CD1c-positive myeloid dendritic cell (primary cell): Measurements from ENCODE around the gene ZNF827.

Source experiments
- DNase-seq: peaks from one replicate; pipeline ENCODE4 v3.0.0-alpha.2; 2016; ENCODE audit errors: extremely low spot score

The ZNF827 gene

DNA sequence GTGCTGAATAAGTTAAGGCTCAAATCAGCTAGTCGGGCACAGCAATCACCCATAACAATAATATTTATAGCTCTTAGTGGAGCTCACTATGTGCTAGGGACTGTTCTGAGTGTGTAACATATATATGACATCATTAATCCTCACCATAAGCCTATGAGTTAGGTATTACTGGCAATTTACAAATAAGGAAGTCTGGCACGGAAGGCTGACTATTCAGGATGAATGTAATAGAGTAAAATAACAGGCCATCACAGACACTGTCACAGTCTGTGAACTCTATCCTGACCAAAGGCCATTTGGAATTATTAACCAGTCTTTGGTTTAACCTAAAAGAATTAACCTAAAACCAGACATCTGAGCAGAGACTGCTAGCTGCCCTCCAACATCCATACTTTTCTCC lies 139.4 kb downstream of the ZNF827 start:
- DNase-seq: peak; percentile 37

DNA sequence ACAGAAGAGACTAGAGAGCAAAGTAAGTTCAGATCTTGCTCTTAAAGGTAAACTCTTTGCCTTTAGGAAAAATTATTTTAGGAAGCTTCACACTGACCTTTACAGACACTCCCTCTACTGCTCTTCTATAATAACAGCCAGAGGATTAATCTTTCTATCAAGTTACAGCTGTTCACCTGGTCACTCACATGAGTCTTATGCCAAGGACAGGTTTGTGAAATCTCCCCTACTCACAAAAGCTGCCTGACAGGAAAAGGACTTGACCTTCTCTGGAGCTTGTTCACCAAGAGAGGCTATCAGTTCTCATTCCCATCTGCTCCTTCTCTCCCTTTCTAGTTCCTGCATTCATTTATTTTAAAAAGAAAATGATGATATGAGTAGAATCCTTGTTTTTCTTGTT lies 141.3 kb downstream of the ZNF827 start:
- DNase-seq: no peak

DNA sequence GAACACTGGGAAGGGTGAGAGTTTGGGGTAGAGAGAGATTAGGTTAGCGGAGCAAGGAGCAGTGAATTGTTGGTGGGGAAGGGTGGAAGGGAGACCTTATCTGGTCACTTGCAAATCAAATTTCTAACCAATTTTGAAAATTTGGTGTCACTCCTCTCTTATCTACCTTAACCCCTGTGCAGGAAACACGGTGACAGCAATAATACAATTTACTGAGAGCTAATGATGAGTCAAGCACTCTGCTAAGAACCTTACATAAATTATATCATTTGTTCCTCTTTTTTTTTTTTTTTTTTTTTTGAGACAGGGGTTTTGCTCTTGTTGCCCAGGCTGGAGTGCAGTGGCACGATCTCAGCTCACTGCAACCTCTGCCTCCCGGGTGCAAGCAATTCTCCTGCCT lies 142.3 kb downstream of the ZNF827 start:
- peak; percentile 33 for DNase-seq

DNA sequence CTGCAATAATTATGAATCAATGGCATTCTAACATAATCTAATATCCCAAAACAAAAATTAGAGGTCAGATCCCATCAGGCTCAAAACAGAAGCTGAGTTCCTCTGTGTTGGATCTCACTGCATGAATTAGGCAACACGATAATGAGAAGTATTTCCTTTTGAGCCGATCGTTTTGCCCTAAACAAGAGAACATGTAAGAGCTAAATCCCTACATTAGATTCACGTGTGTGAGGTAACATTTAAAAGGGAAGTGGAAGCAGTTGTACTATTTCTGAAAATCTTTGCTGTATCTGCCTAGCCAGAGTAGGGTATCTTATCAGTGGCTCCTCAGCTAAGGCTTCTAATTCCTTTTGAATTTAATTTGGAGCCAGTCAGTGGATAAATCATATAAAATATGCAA lies 143.1 kb downstream of the ZNF827 start:
- DNase-seq: peak; percentile 64

DNA sequence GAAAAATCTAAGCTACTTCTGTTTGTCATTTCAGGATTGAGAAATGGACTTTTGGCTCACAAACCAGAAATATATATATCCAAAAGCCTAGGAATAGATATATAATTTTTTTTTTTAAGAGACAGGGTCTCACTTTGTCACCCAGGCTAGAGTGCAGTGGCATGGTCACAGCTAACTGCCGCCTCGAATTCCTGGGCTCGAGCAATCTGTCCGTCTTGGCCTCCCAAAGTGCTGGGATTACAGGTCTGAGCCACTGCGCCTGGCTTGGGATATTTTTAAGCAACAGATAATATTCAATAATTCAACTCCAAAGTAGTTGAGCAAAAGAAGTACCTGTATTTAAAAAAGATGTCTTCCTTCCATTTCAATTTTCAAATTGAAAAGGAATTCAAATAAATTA lies 146.2 kb downstream of the ZNF827 start:
- DNase-seq: no peak

DNA sequence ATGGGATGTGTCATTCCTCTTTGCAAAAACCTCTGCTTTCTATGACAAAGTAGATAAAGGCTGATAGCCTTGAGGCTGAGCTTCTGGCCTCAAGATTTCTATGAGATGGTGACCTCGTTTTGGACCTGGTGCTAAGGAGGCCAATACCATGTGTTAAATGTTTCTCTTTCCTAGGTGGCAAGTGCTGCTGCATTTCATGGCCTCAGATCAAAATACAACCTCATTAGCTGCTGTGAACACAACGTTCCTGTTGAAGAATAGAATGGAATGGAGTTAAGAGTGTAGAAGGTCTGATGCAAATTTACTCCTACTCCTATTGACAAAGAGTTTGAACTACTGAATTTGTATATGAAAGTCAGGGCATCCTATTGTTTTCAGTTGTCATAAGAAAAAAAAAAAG lies 146.6 kb downstream of the ZNF827 start:
- DNase-seq: no peak

DNA sequence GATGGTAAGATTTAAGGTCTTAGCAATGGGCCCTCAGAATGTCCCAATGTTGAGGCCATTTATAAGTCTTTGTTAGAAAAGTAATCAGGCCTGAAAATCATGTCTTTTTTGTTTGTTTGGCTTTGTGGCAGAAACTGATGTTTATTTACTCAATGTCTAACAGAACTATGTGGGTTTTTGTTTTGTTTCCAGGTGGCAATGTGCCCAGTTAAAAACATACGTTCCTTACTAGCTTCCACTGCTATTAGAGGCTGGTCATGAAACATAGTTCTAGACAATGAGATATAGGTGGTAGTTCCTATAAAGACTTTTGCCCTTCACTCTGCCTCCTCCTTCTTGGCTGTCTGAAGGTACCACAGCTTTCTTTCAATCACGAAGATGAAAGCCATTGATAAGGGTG lies 149.9 kb downstream of the ZNF827 start:
- DNase-seq: no peak

DNA sequence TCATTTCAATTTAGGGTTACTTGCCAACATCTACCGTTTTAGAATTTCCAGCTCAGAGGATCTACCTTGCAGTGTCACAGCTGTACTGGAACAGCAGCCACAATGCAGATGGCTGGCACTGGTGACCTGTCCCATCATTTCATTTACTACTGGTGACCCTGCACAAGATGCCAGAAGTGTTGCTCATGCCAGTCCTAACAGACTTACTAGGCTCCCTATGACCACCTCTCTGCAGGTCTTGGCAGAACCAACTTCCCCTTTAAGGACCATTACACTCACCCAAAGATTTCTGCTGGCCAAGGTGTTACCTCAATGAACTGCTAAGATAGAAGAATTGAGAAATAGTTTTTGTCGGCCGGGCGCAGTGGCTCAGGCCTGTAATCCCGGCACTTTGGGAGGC lies 151.8 kb downstream of the ZNF827 start:
- DNase-seq: no peak

DNA sequence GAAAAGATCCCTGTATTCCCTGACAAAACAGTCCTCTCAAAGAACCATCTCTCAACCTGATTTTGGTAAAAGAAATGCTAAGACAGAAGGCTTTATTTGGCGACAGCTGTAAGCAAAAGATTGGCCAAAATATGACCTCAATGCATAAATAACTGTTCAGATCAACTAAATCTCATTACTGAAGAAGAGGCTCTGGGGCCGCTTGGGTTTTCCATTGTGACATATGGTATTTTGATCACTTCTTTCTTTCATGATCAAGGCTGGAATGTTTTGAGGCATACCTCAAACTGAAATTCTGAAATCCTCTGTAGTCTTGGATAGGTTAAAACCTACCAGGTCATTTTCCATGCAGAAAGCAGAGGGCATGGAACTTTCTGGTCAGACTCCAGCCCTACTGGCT lies 152.4 kb downstream of the ZNF827 start:
- no peak for DNase-seq

DNA sequence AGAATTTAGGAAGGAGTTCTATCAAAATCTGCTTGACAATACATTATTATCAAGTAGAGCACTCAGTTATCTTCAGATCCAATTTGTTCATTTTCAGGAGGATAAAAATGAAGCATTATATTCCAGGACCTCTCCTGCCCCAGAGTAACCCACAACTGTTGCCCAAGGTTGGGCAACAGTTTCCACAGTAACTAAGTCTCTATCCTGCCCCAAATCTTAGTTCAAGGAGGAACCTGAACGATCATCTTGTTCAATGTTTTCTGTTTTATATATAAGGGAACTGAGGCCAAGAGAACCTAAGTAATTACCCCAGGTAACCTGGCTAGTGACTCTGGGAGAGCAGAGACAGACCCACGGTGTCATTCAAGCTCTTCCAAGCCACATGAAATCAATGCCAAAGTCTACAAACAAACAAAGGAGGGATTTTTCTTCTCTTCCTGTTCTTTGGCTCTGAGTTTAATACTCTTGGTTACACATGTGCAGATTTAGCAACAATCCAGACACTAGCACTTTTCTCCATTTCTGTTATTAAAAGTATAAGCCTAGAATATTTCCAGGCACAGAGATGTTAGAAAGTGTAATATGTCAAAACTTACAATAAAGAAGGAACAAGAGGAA lies 153.1 kb downstream of the ZNF827 start:
- peak; percentile 12 for DNase-seq

DNA sequence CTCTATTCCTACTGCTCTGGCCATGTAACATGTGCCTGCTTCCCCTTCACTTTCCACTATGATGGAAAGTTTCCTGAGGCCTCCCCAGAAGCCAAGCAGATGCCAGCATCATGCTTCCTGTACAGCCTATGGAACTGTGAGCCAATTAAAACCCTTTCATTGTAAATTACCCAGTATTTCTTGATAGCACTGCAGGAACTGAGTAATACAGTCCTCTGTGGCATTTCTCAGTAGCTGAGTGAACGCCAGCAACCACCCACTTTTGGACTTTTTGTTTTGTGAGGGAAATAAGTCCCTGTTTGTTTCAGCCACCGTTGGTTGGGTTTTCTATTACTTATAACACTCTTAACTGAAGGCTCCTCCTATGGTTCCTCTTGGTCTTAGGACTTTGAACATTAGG lies 154.6 kb downstream of the ZNF827 start:
- DNase-seq: no peak

DNA sequence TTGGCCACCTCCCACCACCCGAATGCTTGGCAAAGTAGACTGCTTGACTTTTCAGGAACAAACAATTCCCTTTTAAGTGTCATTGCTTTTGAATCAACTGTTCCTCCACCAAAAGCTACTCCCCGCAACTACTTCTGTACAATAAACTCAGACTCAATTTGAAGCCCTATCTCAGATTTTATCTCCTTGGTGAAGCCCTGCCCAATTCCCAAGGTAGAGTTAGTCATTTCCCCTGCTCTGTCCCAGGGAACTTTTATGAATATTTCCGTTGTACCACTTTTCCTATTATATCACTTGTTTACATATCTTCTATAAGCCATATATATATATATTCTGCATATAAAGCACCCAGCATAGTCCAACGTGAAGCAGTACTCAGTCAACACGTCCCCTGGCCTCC lies 155.9 kb downstream of the ZNF827 start:
- DNase-seq: no peak

DNA sequence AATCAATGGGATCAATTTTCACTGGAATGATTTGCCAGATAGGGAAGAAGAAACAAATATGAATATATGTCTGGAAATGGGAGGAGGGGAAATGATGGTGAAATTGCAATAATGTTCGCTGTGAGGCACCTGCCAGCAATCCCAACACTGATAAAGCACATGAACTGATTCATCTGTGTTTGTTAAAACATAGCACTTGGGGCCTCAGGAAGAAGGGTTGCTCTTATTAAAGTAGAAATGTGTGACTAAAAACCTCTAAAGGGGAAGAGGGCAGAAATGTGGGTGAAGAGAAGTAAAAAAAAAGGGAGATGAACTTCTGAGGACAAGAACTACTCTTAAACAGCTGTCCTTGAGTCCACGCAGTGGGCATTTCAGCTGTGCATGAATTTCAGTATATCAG lies 157.3 kb downstream of the ZNF827 start:
- DNase-seq: peak; percentile 30

DNA sequence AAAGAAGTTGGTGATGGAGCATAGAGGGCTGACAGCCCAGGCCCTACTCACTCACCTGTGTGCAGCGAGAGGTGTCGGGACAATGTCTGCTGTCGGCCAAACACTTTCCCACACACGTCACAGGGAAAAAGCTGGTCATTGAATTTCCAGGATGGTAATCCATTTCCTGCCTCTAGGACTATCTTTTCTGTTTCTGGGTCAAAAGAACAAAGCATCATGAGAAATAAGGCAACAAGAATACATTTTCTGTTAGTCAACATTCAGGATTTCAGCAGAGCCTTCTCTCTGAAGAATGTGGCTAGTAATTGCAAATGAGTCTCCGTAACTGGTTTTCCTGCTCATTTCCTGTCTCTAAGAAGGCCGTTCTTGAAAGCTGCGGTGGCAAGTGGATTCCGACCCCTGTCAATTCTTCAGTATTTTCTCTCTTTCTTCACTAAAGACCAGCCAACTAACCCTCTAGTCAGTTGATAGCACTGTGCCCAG lies 159.3 kb downstream of the ZNF827 start:
- no peak for DNase-seq

DNA sequence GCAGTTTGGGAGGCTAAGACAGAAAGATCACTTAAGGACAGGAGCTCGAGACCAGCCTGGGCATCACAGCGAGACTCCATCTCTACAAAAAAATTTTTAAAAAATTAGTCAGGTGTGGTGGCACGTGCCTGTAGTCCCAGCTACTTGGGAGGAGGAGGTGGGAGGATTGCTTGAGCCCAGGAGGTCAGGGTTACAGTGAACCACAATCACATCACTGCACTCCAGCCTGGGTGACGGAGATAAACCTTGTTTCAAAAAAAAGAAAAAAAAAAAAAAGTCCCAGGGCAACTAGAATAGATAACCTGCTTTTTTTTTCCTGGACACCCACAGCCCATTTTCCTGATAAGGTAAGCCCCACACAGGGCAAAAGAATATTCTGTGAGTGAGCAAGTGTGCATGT lies 162.4 kb downstream of the ZNF827 start:
- DNase-seq: no peak

DNA sequence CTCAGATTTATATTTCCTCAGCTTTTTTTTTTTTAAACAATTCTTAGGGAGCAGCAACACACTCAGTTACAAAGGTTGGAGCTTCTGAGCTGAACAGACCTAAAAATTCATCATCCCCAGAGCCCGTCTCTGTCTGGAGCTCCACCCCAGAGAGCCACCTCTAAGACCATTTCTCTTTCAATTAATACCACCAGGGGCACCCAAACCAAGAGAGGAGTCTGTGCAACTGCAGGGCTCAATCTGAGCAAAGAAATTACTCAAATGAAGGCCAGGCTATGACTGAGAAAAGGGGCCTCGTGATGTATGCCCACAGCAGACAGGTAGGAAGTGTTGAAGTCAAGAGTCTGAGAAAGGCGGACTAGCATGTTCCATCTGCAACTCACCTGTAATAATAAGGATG lies 163.2 kb downstream of the ZNF827 start:
- DNase-seq: no peak

DNA sequence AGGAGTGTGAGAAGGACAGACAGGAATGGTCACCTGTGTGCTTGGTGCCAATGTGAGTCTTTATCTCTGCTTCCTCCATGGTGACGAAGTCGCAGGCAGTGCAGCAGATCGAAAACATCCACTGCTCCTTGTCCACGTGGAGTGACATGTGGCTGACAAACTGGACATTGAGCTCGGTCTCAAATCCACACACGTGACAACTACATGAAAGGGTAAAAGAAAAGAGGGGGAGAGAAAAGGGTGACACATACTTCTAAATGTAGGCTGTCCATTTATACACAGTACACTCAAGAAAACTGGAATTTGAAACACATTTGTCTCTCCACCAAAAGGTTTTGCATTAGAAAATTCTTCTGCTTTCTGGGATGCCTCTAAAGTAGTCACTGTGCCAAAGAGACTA lies 164.2 kb downstream of the ZNF827 start:
- DNase-seq: no peak

DNA sequence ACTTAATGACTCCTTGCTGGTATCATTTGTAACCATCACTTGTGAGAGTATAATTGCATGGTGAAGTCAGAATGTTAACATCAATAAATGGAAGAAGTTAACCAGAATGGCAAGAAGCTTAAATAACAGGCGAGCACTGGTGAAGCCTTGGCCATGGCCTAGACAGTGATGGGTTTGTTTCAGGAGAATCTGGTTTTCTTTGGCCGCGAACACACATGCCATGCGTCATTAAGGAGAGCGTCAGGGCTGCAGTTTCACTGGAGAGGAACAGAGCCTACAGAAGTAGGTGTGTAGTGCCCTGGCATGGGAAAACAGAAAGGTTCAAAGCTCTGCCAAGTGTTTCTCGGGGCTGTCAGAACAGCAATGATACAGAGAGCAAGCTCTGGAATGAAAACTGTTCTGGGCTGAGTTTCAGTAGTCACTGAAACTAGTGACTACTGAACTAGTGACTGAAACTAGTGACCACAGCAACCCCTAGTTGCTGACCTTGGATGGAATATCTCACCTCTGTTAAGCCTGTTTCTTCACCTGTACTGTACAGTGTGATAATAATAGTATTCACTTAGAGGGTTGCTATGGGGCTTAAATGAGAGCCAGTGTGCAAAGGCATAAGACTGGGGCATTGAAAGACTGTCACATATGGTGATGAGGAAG lies 164.9 kb downstream of the ZNF827 start:
- DNase-seq: no peak

DNA sequence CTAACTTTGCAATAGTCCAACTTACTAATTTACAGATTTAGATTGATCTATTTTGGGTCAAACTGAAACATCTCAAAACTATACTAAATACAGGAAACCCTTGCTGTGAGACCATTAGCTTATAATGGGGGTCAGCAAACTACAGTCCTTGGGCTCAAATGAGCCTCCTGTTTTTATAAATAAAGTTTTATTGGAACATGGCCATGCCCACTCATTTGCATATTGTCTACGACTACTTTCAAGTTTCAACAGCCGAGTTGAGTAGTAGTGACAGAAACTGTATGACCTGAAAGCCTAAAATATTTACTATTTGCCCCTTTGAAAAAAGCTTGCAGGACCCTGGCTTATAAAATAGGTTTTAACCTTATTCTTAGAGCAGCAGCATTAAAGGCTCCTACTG lies 166.3 kb downstream of the ZNF827 start:
- no peak for DNase-seq

DNA sequence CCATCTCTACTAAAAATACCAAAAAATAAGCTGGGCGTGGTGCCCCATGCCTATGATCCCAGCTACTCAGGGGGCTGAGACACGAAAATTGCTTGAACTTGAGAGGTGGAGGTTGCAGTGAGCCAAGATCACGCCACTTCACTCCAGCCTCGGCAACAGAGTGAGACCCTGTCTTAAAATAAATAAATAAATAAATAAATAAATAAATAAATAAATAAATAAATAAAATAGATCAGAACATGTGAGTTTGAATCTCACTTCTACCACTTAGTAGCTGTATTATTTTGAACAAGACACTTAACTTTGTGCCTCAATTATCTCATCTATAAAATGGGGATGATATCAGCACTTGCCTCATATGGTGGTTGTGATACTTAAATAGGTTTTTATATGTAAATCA lies 168.5 kb downstream of the ZNF827 start:
- no peak for DNase-seq

DNA sequence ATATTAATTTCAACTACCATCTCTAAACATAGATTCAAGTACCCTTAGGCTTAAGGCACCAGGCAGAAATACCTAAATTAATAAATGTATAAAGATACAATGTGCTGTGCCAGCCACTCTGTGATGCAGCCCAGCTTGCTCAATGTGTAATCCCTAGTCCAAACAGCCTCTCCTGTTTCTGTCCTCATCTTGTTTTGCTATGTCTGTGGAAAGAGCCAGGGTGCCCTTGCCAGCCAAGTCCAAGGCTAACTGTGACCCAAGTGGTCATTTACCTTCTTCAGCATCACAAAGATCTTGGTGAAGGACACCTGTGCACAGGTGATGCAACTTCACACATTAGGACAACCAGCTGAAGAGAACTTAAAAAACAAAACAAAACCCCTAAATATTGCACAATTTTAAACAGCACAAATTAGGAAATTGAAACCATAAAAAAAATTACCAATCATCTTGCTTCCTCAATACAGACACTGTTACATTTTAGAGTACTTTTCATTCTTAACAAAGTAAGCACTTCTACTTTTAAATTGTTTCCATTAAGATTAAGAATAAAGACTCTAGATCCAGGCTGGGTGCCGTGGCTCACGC lies 169.1 kb downstream of the ZNF827 start:
- peak; percentile 60 for DNase-seq

DNA sequence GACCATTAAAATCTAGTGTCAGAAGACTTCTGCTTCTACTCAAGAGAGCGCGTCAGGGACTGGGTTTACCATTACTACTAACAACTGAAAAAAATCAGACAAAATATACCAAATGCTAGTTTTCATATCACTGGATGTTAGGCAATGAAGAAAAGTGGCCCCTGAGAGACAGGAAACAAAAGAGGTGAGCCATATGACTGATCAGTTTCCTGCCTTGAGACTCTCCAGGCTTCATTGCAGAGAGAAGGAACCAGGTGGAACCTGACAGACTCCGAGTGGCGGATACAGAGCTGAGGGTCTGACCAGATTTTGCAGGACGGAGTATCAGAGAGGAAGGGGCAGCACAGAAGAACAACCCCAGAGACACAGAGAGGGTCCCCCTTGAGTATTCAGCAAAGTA lies 172.3 kb downstream of the ZNF827 start:
- DNase-seq: no peak

DNA sequence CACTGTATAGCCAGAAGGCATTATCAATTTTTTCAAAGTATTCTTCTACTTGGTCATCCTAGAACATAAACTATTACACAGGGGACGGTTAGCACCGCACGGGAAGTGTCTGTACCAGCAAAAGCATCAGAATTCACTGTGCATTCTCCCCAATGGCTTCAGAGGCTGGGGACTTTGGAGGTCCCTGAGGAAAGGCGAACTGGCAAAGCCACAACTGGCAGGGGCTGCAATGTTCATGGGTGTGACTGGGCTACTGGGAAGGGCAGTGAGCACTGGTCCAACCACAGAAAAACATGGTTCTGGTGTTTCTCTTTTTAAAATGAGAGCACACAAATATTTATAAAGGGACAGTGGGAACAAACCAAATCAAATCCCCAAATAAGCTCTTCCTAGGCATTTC lies 175.2 kb downstream of the ZNF827 start:
- DNase-seq: no peak

DNA sequence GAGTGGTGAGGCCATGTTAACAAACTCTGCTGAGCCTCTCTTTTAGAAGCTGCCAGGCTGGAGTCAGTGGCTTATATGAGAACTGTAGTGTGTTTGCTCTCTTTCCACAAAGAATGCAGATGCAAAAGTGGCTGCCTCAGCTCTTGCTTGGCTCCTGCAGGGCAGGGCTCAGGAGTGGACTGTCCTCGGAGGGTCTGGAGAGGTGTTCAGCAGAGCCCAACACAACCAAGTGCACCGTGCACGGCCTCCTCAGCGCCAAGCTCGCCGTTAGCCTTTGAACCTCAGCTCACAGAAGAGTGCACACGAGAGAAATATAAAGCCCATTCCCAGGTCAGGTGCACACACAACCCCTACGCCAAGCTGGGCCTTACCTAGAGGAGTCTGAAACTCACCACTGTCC lies 175.9 kb downstream of the ZNF827 start:
- no peak for DNase-seq
